Activated naive CD4-positive, alpha-beta T cell (primary cell): ENCODE measurements around the gene CTAGE6.
"Not testable (repeated sequence)": the region's sequence is repeated elsewhere in the genome, so short reads cannot be mapped to it uniquely, and the experiment has no call there.

ENCODE experiments used
- DNase-seq, 4 experiments: peaks; one replicate each; lab custom pipeline; 2025; lab: John Stamatoyannopoulos, UW

CTAGE6 gene, protein sequence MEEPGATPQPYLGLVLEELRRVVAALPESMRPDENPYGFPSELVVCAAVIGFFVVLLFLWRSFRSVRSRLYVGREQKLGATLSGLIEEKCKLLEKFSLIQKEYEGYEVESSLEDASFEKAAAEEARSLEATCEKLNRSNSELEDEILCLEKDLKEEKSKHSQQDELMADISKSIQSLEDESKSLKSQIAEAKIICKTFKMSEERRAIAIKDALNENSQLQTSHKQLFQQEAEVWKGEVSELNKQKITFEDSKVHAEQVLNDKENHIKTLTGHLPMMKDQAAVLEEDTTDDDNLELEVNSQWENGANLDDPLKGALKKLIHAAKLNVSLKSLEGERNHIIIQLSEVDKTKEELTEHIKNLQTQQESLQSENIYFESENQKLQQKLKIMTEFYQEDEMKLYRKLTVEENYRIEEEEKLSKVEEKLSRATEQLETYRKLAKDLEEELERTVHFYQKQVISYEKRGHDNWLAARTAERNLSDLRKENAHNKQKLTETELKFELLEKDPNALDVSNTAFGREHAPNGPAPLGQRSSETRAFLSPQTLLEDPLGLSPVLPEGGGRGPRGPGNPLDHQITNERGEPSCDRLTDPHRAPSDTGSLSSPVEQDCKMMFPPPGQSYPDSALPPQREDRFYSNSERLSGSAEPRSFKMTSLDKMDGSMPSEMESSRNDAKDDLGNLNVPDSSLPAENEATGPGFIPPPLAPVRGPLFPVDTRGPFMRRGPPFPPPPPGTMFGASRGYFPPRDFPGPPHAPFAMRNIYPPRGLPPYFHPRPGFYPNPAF

DNA sequence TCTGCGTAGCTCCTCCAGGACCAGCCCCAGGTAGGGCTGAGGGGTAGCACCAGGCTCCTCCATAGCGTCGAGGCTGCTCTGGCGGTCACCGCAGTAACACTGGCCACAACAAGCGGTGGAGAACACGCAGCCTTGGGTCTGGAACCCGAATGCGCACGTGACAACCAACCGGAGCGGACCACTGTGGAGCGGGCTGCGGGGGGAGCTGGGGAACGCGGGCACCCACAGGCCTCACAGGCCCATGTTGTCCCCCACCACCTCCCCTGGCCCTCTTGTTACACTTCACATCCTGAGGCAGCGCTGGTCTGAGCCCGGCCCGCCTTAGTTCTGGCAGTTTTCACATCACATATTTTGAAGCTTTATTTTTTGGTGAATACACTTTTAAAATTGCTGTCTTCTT is at the start of gene CTAGE6:
TSS of gene CTAGE6 (minus strand) at position 101 of the 400 bp plus-strand sequence. CDS start at position 63, 38 bp downstream.
- DNase-seq, result not testable (repeated sequence)

DNA sequence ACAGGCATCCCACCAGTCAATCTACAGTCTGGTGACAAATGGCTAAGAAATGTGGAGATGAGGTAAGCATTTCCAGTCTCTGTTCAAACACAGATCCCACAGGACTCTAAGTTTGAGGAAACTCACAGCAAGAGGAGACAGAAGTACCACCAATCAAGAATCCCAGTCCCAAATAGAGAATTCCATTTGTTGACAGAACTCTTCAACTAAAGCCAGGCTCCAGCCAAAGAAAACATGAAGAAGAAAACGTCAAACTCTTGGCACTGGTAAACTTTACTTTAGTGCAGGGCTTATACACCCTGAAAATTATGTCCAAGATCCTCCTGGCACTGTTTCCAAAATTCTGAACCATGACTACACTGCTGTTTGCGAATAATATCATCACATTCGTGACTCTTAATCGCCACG is 49.2 kb upstream of the CTAGE6 start:
- DNase-seq, result not testable (repeated sequence)

DNA sequence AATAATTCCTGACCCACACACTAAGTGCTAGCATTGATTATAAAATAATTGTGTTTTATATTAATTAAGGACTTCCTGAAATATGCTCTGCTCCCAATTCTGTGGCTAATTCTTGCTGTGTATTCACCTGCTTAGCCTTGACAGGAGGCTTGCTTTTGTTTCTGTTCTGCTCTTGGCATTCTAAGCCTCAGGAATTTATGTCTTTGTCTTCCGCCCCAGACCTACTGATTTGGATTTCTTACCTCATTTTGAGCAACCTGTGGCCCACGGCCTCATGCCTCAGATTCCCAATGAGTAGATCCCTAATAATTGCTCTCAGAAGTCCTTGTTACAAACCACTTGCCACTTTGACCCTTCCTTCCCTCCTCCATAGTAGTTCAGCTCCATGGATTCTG is 40.4 kb upstream of the CTAGE6 start:
- not testable (repeated sequence) for DNase-seq

DNA sequence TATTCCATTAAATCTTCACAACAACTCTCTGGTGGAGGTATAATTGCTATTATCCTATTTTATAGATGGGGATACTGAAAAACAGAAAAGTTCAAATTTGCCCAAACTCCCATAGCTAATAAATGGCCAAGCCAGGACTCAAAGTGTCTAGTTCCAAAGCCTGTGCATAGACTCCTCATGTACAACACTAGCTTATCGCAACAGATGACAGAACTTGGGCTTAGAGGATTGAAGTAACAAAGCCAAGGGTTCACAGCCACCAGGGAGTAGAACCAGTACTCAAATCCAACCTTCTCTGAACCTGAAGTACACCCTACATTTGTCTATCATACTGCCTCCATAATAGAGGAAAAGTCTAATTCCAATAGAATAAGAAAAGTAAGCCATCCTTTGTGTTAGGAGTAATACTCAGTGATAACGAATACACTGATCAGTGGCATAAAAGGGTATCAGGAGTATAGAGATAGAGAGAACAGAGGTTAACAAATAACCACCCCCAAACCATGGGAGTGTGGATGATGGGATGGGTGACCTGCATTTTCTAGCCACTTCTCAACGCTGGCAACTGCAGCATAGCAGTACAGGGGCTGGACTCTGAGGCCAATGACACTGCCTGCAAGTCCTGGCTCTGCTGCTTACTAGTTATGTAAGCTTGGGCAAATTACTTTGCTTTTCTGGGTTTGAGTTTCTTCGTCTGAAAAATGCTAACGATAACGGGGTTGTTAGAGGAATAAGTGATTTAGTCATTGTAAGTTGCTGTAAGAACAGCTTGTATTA is 39.8 kb upstream of the CTAGE6 start:
- not testable (repeated sequence) for DNase-seq

DNA sequence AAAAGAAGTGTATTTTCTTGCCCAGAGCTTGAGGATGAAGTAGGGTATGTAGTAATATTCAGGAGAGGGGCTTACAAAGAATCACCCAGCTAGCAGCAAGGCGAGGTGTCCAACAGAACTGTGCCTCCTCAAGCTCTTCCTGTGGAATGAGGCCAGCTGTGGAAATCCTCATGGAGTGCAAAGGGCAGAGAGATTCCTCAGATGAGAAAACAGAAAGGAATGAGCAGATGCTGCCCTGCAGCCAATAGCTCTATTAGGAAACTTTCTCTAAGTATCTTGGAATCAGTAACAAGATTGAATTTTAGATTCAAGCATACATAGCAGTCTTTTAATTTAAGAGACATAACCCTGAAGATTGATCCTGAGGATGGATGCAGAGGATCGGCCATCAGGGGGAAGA is 38.2 kb upstream of the CTAGE6 start:
- DNase-seq, result not testable (repeated sequence)

DNA sequence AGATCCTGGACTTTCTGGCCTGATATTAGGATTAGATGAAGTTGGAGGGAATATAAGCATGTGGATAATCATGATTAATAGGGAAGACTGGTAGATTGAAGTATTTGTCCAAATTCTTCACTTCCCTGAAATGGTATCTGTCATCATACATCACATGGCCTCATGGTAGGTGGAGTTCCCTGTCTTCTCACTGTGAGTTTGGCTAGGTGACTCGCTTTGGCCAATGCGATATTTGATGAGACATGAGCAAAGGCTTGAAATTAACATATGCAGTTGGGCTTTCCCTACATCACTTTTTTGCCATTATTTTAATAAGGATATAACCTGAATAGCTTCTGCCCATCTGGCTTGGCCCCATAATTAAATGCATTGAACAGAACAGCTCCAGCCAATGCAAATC is 35.1 kb upstream of the CTAGE6 start:
- DNase-seq, result not testable (repeated sequence)

DNA sequence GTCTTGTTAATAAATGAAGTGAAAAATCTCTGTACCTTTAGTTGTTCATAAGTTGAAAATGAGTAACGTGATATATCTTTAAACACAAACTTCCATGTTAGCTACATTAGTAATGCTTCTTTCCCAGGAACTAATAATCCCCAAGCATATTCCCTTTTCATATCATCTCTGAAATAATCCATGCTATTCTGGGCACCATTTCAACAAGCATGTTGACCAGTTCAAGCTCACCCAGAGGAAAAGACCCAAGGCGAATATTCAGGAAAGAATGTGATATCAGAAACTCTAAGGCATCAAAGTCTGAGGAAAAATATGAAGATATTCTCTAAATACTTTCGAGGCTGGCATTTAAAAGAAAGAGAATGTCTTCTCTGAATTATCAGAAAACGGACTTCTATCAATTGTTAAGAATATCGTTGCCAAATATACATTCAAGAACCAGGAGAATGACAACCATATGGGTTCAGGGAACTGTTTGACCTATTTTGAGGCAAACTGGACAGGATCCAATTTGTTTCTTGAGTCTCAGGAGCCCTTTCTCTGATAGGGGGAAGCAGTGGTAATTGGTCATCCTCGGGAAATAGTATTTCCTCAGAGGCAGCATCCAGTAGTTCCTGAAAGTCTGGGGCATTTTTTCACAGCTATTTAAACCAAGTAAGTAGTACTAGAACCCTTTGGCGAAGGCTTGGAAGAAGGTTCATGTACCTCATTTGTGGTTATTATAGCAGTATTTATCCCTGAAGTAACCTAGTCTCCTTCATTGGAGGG is 28.1 kb upstream of the CTAGE6 start:
- not testable (repeated sequence) for DNase-seq

DNA sequence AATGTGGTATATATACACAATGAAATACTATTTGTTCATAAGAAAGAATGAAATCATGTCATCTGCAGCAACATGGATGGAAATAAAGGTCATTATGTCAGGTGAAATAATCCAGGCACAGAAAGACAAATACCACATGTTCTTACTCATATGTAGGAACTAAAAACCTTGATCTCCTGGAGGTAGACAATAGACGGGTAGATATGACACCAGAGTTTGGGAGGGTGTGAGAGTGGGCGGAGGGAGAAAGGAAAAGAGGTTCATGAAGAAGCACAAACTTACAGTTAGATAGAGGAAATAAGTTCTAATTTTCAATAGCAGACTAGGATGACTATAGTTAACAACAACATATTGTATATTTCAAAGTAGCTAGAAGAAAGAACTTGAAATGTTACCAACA is 22.1 kb upstream of the CTAGE6 start:
- DNase-seq, result not testable (repeated sequence)

DNA sequence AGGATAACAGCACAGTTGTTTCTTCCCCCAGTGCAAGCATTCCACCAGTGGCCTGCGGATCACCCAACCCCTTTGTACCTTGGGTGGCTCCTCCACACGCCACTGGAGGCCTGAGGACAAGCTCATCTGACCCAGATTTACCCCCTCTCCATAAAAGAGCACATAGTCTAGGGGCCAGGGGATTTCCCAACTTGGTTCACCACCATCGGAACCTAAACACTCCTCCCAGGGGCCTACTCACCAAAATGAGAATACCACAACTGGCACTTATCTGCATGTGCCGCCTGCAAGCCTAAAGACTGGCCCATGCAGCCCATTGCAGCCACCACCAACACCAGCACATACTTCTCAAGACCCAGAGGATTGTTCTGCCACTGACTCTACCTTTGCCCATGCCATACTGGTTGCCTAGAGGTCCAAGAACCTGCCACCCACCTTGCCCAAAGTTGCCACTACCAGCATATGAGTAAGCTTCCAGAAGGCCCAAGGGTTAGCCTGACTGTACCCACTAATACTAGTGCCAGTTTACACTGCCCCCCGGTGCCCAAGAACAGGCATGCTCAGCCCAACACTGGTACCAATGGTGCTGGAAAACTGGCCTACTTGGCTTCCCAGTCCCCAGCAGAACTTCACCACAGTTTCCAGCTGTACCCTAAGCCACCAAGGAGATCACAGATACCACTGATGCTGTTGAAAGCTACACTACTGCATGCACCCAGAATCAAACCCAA is 15.4 kb upstream of the CTAGE6 start:
- DNase-seq, result not testable (repeated sequence)

DNA sequence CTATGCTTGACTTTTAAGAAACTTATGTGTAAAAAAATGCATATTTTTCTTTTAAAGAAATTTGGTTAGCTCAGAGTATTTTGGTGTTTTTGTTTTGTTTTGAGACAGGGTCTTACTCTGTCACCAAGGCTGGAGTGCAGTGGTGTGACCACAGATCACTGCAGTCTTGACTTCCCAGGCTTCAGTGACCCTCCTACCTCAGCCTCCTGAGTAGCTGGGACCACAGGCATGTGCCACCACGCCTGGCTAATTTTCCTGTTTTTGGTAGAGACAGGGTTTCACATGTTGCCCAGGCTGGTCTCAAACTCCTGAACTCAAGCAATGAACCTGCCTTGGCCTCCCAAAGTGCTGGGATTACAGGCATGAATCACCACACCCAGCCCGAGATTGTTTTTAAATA is 10.0 kb upstream of the CTAGE6 start:
- not testable (repeated sequence) for DNase-seq

DNA sequence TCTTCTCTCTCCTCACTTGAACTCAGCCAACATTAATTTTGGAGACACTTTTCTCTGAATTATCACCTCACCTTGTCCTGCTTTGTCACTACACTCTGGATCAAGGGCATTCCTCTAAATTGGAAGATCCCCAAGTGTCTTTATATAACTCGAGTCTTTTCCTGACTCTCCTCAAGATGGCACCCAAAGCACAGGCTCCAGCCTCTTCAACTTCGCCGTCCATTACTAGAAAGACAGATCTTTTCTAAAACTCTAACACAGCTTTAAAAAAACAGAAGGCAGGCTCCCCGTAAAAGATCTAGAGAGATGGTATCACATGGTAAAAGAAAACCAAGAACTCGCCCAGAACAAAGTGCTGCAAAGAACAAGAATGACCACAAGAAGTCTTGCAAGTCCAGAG is 8.2 kb upstream of the CTAGE6 start:
- not testable (repeated sequence) for DNase-seq

DNA sequence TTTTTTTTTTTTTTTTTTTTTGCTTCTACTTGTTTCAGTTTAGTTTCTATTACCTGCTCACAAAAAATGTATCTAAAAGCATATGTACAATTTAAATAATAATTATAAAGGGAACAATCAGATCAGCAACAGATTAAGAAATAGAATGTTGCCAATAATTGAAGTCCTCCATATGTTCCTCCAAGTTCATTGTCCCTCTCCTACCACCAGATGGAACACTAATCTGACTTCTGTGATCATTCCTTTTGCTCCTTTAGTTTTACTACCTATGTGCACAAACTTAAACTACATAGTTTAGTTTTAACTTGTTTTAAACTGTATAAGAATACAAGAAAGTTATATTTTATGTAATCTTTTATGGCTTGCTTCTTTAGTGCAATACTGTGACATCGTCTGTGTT is 5.6 kb upstream of the CTAGE6 start:
- not testable (repeated sequence) for DNase-seq

DNA sequence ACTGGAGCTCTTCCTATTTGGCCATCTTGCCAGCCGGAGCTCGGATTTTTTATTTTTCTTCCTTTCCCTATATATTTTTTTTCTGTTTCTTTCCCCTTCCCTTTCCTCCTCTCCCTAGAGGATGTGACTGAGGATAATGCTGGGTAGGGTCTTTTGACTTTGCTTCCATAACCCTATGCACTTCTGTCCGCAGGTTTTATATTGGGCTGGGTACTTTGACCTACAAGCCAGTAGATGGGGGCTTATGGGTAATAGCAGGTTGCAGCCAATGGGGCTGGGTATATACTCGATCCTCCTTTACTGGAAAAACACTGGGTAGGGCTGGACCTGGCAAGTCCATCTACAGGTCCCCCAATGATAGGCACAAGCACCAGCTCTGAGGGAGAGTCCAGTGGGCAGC is 12.2 kb downstream of the CTAGE6 start:
- not testable (repeated sequence) for DNase-seq

DNA sequence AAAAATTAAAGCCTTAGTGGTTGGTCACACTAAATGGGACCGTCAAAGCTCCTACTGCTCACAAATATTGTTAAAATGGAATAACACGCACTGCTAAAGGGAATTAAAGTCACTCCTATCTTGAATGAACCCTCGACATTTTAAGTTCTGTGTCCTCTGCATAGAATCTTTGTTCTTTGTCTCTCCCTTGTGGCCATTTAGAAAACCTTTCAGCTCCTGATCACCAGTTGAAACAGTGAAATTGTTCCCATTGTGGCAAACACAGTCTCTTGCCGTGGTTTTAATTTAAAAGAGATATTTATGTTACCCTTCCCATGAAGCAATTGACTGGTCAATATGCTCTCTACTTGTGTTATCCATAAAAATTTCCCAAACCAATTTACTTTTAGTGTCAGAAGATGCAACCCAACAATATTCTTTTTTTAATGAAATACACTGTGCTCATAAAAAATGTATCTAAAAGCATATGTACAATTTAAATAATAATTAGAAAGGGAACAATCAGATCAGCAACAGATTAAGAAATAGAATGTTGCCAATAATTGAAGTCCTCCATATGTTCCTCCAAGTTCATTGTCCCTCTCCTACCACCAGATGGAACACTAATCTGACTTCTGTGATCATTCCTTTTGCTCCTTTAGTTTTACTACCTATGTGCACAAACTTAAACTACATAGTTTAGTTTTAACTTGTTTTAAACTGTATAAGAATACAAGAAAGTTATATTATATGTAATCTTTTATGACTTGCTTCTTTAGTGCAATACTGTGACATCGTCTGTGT is 20.3 kb downstream of the CTAGE6 start:
- DNase-seq, result not testable (repeated sequence)

DNA sequence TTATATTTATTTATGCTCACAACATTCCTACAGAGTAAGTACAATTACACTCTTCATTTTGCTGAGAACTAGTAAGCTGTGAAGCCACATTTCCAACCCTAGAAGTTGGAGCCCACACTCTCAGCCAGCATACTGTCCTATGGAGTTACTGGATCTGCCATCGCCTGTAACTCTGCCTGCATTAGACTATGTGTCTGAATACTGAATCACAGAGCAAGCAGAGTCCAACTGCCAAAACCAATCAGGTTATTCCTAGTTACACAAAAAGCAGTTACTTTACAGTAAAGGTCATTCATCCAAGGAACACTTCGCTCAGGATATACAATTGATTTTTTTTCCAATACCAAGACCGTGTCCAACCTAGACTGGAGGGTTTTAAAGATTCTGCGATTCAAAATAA is 21.5 kb downstream of the CTAGE6 start:
- no peak for DNase-seq

DNA sequence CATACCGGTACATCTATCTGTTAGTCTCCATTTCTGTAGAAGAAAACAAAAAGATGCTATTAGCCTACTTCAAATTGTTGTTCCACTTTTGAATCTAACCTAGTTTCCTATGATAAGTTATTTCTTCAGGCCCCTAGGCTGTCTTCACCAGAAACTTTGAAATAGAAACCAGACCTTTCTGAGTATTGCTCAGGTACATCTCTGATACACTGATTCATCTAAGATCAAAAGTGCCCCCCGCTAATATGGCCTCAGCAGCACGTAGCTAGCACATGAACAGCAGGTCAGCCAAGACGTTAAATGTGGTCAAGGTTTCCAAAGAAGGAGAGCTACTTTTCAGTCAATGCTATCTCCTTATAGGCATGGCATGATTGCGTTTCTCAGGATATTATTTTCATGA is 23.6 kb downstream of the CTAGE6 start:
- no peak for DNase-seq

DNA sequence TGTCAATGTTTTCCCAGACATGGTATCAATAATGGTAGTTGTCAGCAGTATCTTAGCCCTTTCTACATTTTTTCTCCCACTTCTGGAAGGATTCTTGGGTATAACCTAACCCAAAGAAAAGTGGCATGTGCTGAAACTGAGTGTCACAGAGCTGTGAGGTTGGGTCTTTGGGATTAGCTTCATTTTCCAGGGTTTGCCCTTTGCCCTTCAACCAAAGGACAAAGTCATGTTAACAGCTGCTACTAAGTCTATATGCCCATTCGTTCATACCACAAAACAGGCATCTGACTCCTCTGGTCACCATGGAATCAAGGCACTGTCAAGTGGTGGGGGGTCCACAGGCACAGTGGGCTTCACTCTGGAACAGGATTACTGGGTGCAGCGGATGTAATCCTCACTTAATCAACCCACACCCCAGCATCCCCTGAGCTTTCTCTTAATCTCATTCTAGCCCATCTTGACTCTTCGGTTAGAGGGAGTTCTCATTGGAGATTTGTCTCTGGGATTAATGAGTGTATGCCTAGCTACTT is 29.1 kb downstream of the CTAGE6 start:
- no peak for DNase-seq

DNA sequence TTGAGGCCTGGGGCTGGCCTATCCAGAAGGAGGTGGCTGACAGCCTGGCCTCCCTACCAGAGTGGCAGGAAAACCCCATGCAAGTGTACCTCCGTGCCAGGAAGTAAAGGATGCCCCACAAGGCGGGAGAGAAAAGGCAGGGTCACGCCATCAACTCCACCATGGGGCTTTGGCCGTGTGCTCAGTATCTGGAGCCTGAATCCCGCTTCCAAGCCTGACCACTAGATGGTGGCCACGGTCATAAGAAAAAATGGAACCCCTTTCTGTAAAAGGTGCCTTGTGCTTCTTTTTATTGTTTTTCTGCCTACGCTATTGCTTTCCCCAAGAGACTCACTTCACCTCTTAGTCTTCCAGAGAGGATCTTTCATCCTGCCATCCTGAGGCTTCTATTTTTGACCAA is 29.9 kb downstream of the CTAGE6 start:
- not testable (repeated sequence) for DNase-seq

DNA sequence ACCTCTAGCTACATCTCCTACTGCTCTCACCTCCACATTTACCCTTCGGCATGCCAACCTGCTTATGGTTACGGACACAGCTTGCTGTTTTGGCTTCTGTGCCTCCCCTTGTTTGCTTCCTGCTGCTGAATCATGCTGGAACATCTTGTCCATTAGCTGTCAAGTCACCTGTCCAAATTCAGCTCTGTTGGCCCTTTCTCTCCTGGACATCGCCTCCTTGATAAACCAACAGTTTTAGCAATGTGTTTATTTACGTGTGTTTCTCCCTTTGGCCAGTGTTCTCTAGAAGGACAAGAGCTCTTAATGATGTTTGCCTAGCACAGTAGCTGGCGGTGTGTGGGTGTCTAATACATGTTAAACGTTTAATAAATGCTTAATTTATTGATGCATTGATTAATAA is 31.4 kb downstream of the CTAGE6 start:
- DNase-seq, result not testable (repeated sequence)

DNA sequence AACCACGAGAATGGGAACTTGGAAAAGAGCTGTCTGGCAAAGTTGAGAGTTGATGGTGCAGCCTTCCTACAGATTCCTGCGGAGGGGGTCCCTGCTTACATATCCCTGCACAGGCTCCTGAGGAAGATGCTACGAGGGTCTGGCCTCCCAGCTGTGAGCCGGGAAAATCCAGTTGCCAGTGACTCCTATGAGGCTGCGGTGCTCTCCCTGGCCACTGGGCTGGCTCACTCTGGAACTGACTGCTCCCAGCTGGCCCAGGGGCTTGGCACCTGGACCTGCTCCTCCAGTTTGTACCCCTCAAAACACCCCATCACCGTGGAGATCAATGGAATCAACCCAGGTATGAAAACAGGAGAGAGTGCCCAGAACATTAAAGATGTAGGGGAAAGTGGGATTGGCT is 37.2 kb downstream of the CTAGE6 start:
- DNase-seq, result not testable (repeated sequence)
